ENCODE measurements around the gene RAB11B.
"Not testable (repeated sequence)": the region's sequence is repeated elsewhere in the genome, so short reads cannot be mapped to it uniquely, and the experiment has no call there.

RAB11B gene

DNA sequence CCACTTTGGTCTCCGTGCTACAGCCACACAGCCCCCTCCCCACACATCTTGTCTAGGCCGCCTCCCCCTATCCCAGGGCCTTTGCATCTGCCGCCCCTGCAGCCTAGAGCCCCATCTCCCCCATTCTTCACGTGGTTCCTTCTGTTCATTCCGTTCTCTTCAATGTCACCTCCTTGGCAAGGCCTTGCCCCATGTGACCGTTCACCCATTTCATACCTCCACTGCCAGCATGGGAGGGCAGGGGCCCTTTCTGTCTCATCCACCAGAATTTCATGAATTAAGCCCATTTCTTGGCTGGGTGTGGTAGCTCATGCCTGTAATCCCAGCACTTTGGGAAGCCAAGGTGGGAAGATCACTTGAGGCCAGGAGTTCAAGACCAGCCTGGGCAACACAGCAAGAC, 38.9 kb downstream of the RAB11B start:
- DNase-seq (ENCODE audit: low read depth in 3 of 3): no peak

DNA sequence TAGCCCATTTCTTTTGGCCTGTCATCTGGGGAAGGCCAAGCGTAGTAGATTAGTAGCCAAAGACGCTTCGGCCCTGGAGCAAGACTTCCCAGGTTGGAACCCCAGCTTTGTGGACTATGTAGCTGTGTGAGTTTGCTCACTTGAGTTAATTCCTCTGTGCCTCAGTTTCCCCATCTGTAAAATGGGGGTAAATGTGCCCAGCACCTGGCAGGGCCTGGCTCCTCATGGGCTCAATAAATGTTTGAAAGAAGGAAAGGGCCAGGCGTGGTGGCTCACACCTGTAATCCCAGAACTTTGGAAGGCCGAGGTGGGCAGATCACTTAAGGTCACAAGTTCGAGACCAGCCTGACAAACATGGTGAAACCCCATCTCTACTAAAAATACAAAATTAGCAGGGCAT, 39.7 kb downstream of the RAB11B start:
- no peak for DNase-seq (ENCODE audit: low read depth in 3 of 3)

DNA sequence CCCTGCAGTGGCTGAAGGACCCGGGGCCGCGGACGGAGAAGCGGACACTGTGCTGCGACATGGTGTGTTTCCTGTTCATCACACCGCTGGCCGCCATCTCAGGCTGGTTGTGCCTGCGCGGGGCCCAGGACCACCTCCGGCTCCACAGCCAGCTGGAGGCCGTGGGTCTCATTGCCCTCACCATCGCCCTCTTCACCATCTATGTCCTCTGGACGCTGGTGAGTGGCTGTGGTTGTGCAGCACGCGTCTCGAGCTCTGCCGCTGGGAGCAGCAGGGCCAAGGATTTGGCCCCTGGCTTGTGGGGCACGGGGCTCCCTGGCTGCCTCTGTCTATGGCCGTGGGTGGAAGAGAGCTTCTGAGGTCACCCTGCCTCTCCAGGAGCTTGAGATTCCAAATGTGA, 40.5 kb downstream of the RAB11B start:
- DNase-seq (ENCODE audit: low read depth in 3 of 3): no peak

DNA sequence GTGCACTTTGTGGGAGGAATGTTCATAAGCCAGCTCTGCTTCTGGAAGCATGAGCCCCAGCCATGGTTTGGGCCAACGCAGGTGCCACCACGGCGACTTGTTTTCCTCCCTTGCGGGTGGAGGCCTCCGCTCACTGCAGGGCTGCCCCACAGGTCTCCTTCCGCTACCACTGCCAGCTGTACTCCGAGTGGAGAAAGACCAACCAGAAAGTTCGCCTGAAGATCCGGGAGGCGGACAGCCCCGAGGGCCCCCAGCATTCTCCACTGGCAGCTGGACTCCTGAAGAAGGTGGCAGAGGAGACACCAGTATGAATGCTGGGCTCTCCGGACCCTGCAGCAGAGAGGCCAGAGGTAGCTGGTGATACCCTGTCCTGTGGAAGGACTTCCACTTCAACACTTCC, 48.1 kb downstream of the RAB11B start:
- DNase-seq (ENCODE audit: low read depth in 3 of 3): no peak

DNA sequence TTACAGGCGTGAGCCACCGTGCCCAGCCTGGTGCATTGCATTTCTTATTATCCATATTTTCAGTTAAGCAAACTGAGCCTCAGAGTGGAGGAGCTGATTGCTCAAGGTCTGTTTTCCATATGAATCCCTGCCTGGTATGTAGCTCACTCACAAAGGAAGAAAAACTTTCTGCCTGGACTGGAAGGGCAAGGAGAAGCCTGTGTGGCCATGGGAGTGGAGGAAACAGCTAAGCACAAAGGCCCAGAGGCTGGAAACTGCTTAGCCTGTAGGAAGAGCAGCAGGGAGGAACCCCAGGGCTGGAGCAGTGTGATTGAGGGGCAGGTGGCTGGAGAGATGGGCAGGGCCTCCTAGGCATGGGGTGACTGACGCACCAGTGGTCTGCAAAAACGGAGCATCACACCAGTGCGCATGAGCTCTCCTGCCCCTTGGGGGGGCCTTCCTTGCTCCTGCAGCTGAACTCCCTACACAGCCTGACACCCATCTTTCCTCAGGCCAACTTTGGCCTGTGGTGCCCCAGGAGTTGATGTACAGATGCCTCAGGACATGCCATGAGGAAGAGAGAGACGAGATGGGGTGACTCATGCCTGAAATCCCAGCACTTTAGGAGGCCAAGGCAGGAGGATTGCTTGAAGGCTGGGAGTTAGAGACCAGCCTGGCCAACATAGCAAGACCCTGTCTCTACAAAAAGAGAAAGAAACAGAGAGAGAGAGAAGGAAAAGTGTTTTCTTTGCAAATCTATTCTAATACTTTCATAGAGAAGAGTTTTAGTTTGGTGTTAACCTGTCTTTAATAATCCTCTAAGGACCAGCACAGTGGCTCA, 51.8 kb downstream of the RAB11B start:
- DNase-seq (ENCODE audit: low read depth in 3 of 3): no peak

DNA sequence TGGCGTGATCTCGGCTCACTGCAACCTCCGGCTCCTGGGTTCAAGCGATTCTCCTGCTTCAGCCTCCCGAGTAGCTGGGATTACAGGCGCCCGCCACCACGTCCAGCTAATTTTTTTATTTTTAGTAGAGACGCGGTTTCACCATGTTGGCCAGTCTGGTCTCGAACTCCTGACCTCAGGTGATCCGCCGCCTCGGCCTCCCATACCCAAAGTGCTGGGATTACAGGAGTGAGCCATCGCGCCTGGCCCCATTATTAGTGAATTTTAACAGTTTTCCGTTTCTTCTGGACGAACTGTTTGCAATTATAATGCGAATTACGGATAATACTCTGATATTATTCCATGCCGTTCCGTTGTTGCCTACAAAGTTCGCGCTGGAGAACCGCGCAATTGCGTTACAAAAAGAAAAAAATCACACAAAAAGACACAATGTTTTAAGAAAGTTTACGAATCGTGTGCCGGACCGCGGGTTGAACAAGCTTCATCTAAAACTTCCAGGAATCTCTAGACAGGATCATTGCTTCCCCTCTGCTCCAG, 54.0 kb downstream of the RAB11B start:
- DNase-seq (ENCODE audit: low read depth in 3 of 3): not testable (repeated sequence)

DNA sequence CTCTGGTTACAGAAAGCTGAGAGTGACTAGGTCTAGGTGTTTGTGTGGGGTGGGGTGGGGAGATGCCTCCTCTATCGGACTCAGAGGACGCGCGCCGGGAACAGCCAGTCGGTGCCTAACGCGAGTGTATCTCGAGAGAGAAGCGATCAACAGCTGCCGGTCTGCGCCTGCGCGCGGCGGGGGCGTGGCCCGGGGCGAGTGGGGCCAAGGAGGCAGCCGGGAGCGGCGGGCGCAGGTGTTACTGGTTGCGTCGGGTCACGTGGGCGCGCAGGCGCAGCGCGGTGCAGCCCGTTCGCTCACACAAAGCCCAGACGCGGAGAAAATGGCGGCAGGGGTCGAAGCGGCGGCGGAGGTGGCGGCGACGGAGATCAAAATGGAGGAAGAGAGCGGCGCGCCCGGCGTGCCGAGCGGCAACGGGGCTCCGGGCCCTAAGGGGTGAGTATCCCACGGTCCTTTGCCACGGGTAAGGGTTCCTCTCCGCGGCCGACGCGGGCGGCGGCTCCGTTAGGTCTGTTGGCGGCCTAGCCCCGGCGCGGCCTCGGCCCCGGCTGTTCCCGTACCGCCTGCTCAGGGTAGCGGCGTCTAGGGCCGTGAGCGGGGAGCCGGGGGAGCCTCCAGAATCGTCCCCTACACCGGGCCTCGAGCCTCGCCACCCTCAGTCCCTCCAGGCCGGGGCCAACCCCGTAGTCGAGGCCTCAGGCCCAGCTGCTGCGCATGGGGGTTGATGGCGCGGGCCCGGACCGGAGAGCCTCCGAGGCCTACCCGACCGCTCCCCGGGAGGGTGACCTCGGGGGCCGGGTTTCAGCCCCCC, 54.7 kb downstream of the RAB11B start, which contains the start of gene HNRNPM:
TSS of gene HNRNPM (plus strand) at position 299 of the 811 bp plus-strand sequence. CDS start at position 323, 24 bp downstream.
- DNase-seq (ENCODE audit: low read depth in 3 of 3): peak; percentile 100

DNA sequence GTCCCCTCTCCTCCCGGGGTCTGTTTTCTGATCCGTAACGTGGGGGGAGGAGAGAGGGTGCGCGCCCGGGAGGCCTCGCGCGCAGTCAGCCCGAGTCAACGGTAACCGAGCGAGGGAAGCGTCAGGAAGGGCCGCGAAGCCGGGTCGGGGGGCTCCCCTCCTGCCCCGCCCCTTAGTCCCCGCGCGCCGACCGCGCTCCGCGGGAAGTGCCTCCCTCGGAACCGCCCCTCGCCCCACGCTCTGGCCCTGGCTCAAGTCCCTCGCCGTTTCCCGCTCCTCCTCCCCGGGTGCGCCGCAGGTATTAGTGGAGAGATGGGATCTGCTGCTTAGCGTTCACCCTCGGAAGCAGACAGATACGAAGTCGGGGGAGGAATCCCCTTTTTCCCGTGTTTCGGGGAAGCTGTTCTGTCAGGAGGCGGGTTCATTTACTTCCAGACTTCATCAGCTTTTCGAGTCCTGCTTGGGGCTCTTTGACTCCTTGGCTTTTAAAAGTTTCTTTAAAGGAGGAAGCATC, 55.4 kb downstream of the RAB11B start:
- peak in 1 of 3 donors; percentile 38 for DNase-seq (ENCODE audit: low read depth in 3 of 3)

DNA sequence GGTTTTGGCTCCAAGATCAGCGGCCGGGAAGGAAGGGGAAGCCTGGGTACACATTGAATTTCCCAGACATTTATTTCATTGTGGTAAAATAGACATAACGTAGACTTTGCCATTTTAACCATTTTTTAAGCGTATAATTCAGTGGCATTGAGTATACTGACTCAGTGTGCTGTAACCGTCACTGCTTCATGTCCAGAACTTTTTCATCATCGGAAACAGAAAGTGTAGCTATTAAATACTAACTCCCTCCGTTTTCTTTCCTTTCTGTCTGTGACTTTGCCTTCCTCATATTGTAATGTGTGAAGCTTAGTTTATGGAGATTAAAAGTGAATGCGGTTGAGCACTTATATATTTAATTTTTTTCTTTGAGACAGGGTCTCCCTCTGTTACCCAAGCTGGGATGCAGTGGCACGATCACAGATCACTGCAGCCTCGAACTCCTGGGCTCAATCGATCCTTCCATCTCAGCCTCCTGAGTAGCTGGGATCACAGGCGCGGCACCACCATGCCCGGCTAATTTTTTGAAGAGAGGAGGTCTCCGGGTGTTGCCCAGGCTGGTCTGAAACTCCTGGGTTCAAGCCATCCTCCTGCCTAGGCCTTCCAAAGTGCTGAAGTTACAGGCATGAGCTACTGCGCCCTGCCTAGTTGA, 56.0 kb downstream of the RAB11B start:
- no peak for DNase-seq (ENCODE audit: low read depth in 3 of 3)

DNA sequence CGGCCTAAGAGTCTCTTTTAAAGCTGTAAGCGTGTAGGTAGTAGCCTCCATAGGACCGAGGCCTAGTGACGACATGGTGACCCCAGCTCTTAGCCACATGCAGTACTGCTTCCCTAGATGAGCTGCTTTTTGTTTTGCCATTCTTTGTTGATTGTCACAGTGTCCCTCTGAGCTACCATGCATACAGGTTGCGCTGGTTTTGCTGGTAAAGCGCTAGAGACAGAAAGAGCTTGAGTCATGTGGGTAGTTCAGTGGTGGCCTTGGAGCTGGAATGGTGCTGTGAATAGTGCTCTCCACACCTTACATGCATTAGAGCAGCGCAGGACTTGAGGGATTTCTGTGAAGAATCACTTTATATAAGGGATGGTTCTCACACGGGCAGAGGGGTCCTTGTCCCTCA, 59.7 kb downstream of the RAB11B start:
- no peak for DNase-seq (ENCODE audit: low read depth in 3 of 3)

DNA sequence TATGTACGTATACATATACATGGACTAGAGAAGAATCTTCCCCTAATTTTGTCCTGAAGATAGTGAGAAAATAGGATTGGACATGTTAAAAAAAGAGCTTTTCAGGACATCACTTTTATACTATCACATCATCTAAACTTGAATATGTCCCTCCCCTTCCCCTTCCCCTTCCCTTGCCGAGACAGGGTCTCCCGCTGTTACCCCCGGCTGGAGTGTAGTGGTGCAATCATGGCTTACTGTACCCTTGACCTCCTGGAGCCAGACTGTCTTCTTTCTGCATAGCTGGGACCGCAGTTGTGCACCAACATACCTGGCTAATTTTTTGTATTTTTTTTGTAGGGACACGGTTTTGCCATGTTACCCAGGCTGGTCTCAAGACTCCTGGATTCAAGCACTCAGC, 61.2 kb downstream of the RAB11B start:
- DNase-seq (ENCODE audit: low read depth in 3 of 3): no peak

DNA sequence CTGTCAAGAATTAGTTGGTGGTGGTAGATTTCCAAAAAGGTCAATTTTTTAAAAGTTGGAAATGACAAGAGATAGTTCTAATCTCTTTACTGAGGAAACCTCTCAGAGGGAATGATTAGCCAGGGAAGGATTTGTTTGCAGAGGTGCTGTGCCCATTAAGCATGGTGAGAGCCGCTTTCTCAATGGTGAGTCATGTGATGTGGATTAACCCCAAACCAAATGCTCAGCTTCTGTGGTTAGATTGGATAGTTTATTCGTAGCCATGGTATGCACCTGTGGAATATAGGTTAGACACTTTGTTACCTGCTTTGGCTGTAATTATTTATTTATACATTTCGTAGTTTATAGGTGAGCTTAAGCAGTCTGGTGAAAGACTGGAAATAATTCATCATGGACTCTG, 61.7 kb downstream of the RAB11B start:
- DNase-seq (ENCODE audit: low read depth in 3 of 3): no peak

DNA sequence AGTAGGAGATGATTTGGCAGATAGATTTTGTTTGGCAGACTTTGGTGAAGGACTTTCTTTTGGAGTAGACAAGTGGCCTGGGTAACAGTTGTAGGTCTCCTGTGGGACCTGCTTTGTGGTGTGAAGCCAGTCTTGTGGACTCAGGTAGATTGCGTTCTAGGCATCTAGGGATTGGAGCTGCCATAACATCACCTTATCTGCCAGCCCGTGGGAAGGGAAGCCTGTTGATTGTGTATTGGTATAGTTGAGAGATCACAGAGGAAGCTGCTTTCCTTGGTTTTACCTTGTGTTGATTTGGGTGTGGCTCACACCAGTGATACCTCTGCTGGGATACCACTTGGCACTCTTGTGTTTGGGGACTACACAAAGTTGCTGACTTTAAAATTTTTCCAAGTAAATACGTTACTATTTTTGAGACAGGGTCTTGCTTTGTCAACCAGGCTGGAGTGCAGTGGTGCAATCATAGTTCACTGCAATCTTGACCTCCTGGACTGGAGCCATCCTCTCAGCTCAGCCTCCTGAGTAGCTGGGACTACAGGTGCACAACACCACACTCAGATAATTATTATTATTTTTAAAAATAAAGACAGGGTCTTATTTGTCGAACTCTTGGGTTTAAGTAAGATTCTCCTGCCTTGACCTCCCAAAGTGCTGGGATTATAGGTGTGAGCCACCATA, 62.4 kb downstream of the RAB11B start:
- no peak for DNase-seq (ENCODE audit: low read depth in 3 of 3)

DNA sequence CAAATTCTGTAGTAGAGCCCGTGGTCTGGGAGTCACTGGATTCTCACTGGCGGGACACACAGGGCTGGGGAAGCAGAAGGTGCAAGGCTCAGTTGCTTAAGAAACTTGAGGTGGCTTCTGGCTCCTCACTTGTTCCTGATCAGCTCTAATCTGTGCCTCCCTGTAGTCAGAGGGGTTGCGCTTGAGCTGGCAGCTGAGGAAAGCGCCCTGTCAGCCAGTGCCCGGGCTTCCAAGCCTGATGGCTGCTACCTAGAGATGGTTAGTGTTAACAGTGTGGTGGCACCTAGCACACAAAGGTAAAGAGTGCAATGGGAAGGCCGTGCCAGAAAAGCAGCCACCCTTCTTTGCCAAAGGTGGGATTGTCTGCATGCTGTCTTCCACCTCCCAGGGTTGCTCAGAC, 63.5 kb downstream of the RAB11B start:
- no peak for DNase-seq (ENCODE audit: low read depth in 3 of 3)

Data from stimulated activated CD4-positive, alpha-beta T cell treated with anti-CD3 and anti-CD28 coated beads, TNF-alpha, amount 100 ng/mL, for 48 hours (primary cell).